ENCODE measurements around the gene IFI27L2.
A peak's percentile ranks its signal among the peaks of the same experiment; 100 is the strongest.
"Not testable (repeated sequence)": the region's sequence is repeated elsewhere in the genome, so short reads cannot be mapped to it uniquely, and the experiment has no call there.

The IFI27L2 gene, protein sequence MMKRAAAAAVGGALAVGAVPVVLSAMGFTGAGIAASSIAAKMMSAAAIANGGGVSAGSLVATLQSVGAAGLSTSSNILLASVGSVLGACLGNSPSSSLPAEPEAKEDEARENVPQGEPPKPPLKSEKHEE

DNA sequence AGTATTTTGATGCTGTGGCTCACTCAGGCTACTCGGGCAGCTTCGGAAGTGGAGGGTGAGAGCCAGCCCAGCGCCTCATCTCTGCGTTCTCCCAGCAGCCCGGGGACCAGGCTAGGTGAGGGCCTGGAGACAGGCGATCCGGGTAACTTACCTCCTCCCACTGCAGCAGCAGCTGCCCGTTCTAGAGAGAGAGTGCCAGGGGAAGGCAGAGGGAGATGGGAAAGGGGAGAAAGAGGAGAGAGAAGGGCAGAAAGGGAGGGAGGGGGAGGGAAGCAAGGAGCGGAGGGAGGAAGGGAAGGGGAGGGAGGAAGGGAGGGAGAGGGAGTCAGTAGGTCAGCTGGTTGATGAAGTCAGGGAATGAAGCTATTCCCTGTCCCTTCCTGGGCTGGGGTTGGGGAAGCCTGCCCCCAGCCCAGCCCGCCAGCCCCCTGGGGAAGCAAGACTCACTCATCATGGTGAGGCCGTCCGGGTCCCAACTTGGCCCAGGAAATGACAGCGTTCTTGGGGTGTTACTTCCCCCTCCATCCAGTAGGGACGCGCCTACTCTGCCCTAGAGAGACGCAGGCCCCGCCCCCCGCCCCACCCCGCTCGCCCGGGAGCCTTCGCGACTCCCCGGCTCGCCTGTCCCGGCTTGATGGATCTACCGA is at the start of gene IFI27L2:
TSS of gene IFI27L2 (minus strand) at position 494 of the 647 bp plus-strand sequence. CDS start at position 454, 40 bp downstream.
- peak; percentile 93 for DNase-seq

- DNase-seq: no peak
These were observed 48.4 kb upstream of the IFI27L2 start for GRCh38 chr14:94177806-94178205.

GRCh38 chr14:94176808-94177207 is 47.4 kb upstream of the IFI27L2 start:
- DNase-seq: no peak

DNA sequence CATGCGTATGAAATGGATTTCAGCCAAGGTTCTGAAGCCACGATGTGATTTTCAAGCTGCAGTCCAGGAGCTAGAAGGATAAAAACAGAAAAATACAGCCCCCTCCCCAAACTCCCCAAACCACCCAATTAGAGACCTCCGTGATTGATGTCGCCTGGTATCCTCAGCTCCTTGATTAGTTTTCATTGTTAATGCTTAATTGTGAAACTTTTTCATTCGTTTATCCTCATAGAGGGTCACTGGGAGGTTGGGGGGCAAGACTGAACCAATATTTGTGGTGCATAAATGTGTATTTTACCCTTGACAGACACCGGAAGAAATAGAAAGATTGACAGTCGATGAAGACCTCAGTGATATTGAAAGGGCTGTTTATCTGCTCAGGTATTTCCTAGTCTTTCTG is 46.3 kb upstream of the IFI27L2 start:
- DNase-seq: no peak

GRCh38 chr14:94175011-94175745 is 45.8 kb upstream of the IFI27L2 start:
- no peak for DNase-seq

DNA sequence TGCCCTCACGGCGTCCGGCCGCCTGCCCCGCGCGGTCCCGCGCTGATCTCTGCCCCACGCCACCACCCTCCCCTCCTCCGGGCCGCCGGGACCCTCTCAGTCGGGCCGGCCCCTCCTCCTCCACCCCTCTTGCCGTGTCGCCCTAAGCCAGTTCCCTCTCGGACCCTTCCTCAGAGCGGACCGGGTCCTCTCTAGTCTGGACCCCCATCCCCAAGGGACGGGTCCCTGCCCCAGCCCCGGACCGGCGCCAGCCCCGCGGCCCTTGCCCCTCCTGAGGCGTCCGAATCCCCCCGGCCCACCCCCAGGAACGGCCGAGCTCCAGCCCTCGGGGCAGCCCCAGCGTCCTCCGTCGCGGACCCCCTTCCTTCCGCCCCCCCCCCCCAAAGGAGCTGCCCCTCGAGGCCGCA is 45.2 kb upstream of the IFI27L2 start:
- no peak for DNase-seq

DNA sequence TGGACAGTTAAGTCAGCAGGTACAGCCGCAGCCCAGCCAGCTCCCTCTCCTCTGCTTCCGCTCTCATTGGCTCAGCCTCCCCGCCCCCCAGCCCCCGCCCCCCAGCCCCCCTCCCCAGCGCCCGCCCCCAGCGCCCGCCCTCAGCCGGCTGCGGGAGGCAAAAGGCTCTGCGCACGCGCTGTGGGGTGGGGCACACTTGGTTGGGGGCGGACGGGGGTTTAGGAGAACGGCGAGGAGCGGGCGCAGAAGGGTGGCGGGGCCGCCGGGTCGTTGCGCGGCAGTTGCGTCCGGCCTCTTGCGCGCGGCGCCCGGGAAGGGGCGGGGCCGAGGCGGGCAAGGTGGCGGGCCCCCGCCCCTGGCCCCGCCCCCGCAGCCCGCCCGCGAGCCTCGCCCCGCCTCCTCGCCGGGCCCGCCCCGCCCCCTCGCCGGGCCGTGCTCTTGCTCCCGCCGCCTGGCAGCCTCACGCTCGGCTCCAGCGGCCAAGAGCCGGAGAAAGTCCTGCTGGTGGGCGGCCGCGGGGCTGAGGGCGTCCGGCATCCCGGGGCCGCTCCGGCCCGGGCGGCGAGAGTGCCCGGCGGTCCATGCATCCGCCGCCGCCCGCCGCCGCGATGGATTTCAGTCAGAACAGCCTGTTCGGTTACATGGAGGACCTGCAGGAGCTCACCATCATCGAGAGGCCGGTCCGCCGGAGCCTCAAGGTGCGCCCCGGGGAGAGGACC is 44.6 kb upstream of the IFI27L2 start, which contains the start of gene PPP4R4:
TSS of gene PPP4R4 (plus strand) at position 438 of the 719 bp plus-strand sequence. CDS start at position 582, 144 bp downstream.
- peak; percentile 95 for DNase-seq

- DNase-seq: no peak
These were observed 44.1 kb upstream of the IFI27L2 start for GRCh38 chr14:94173471-94173884.

DNA sequence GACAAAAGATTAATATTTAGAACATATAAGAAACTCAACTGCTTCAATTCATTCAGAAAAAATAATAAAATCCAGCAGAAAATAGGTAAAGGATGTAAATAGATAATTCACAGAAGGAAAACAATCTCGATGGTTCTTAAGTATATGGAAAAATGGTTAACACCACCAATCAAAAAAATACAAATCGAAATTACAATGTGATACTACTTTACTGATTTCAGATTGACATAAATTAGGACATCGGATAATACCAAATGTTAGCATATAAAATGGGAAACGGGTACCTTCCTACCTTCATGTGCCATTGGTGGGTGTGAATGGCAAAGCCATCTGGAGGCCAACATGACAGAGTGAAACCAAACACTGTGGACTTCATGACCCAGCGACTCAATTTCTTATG is 43.1 kb upstream of the IFI27L2 start:
- DNase-seq: peak; percentile 4

- no peak for DNase-seq
These were observed 41.8 kb upstream of the IFI27L2 start for GRCh38 chr14:94171208-94171607.

DNA sequence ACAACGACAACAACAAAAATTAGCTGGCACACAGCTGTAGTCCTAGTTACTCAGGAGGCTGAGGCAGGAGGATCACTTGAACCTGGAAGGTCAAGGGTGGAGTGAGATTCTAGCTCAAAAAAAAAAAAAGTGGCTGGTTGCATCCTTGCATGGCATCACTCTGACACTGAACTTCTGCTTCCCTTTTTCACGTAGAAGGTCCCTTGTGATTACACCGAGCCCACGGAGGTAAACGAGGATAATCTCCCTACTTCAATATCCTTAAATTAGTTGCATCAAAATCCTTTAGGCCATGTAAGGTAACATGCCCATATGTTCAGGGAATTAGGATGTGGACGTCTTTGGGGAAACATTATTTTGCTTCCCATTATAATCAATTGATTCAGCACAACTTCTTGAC is 40.7 kb upstream of the IFI27L2 start:
- DNase-seq: no peak

GRCh38 chr14:94165744-94166143 is 36.3 kb upstream of the IFI27L2 start:
- no peak for DNase-seq

- no peak for DNase-seq
These were observed 35.5 kb upstream of the IFI27L2 start for GRCh38 chr14:94164685-94165431.

DNA sequence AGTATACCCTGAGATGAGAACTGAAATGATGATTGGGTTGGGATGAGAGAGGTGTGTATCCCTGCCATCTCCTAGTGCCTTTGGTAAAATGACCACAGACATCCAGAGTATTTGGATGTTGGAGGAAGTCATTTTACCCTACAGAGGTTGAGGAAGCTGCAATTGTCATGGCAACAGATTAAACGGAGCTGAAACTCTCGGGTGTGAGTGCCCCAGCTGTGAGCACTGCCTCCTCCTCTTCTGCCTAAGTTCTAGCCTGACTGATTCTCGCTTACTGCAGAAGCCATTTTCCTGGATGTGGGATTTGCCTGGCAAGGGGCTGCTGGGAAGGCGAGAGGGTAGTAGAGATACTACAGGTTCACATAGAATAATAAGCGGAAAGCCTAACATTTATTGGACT is 34.4 kb upstream of the IFI27L2 start:
- DNase-seq: no peak

DNA sequence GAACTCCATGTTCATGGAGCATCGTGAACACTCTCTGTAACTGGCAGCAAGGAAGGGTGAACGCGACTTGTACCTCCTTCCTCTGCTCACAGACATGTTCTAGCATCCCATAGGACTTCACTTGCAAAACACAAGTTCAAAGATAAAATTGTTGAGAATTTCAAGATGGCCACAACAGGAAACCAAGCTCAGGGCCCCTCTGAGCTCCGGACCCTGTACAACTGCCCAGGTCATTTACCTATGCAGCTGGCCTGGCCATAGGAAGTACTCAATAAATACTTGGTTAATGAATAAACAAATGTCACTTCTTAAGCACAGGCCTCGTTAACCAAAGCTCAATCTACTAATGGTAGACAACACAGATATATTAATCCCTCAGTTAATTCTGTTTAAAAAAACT is 33.1 kb upstream of the IFI27L2 start:
- no peak for DNase-seq

DNA sequence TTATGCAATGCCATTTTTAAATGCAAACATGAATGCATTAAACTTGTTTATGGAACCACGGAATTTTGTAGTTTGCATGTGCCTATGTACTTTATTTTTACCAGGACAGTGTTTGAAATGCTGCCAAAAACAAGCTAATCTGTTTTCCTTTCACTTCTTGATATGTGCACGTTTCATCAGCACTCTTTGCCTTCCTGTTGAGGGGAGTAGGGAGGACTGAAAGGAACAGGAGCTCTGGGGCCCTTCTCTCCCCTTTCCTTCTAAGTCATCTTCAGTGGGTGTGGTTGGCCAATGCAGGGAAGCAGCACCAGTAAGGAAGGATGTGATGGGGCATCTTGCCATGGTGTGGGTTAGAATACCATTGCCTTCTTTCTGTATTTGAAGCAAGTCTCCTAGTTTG is 32.6 kb upstream of the IFI27L2 start:
- no peak for DNase-seq

- no peak for DNase-seq
These were observed 31.7 kb upstream of the IFI27L2 start for GRCh38 chr14:94161058-94161457.

DNA sequence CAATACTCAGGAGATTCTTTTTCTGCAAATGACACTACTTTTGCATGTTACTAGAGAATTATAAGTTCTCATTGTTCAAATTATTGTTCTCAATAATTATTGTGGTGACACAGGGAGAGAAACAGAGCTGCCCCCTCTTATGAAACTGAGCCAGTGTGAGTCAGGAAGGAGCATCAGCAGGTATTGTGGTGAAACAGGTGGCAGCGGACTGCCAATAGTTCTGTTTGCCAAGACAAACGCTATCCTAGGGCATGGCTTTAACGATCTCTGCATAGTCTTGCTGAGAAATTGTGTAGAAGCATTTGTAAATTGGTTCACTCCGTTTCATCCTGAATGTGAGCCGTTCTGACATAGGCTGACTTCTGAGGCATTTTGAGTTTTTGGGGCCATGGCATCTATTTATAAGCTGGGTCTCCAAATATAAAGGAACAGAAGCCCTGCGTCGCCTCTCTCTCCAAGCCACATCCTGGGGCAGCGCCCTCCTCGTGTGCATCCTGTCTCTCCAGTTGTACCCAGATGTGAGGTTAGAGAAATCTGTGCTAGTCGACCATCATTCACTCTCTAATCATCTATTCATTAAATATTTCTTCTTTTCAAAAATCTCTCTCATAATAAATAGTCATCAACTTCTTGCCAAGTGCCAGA is 29.0 kb upstream of the IFI27L2 start:
- peak; percentile 10 for DNase-seq

- peak; percentile 40 for DNase-seq
These were observed 27.8 kb upstream of the IFI27L2 start for GRCh38 chr14:94157197-94157596.

DNA sequence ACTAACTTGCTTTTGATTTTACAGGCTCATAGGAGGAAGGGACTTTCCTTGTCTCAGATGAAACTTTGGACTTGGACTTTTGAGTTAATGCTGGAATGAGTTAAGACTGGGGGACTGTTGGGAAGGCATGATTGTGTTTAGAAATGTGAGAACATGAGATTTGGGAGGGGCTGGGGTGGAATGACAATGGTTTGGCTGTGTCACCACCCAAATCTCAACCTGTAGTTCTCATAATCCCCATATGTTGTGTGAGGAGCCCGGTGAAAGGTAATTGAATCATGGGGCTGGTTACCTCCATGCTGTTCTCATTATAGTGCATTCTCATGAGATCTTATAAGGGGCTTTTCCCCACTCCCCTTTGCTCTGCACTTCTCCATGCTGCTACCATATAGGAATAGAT is 26.7 kb upstream of the IFI27L2 start:
- not testable (repeated sequence) for DNase-seq

DNA sequence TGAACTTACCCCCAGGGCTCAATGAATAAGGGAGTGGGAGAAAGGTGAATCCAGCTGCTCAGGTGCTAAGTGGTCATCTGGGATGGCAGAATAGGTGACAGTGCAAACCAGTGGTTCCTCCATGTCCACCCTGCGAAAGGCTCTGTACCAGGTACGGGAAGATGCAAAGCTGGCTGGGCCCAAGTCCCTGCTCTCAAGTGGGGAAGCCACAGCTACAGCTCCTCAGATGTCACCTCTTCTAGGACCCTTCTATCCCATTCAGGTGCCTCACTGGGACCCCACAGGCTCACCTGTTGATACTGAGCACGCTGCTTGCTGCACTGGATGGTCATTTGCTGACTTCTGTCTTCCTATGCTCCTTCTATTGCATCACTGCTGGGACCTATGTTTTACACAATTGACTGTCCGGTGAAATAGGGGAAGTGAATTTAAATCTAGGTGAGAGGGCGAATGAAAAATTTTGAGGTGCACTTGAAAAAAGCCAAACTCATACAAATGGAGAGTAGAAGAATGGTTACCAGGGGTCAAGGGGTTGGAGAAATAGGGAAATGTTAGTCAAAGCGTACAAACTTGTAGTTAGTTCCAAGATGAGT is 24.4 kb upstream of the IFI27L2 start:
- DNase-seq: no peak

GRCh38 chr14:94152676-94153075 is 23.3 kb upstream of the IFI27L2 start:
- no peak for DNase-seq

Measured in NCI-H345 (cell line).